Activated T-cell treated with anti-CD3 and anti-CD28 coated beads for 4 hours (primary cell): Measurements from ENCODE around the gene CD14.
"Not testable (repeated sequence)": the region's sequence is repeated elsewhere in the genome, so short reads cannot be mapped to it uniquely, and the experiment has no call there.

Source experiments
- DNase-seq: peaks from one replicate; pipeline ENCODE4 v3.0.0-alpha.2; 2020

The CD14 gene

GRCh38 chr5:140593070-140593469 lies 39.9 kb downstream of the CD14 start:
- not testable (repeated sequence) for DNase-seq

- no peak for DNase-seq
Measured at GRCh38 chr5:140591747-140592372, 41.1 kb downstream of the CD14 start.

- no peak for DNase-seq
Measured at GRCh38 chr5:140590861-140591260, 42.1 kb downstream of the CD14 start.

GRCh38 chr5:140588311-140589070 lies 44.5 kb downstream of the CD14 start:
- no peak for DNase-seq

GRCh38 chr5:140587495-140587894 lies 45.5 kb downstream of the CD14 start:
- DNase-seq, result no peak
